GM18517 (cell line): ENCODE data around the gene KLHDC10.
"Not testable (repeated sequence)": the region's sequence is repeated elsewhere in the genome, so short reads cannot be mapped to it uniquely, and the experiment has no call there.

Experiments
- ATAC-seq: cut with Tn5 transposase; IDR thresholded peaks from one replicate; pipeline ENCODE4 v1.9.1; 2021; ENCODE audit warnings: mild to moderate bottlenecking, moderate library complexity; ENCODE audit not compliant: unreplicated experiment

Gene KLHDC10

DNA sequence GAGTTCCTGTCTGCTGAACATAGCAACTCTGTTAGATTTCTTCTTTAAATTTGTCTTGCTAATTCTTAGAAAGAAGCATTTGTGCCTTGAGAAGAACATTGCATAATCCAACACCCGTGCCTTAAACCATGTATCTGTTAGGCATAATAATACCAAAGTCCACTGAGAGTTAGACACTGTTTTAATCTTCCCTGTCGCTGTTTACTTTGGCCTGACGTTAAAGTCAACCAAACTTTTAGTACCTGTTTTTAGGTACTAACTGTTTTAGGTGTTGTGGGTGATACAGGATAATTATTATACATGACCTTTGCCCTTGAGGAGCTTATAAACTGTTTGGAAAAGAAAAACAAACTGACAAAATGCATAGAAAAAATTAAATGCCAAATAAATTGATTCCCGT is 43.6 kb downstream of the KLHDC10 start:
- no peak for ATAC-seq

DNA sequence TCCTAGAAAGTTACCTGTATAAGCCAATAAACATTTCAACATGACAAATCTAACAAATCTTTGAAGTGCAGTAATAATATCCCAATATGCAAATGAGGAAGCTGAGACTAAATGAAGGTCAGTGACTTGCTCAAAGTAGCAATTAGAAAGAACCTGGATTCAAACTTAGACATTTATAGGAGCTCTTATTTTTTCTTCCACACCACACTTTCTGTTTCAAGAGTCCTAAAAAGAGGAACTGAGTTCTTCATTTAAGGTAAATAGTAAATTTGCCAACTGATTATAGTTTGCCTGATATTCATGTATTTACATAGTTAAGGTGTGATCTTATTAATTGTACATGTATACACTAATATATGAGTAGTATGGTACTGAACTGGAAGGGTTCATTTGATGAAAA is 44.0 kb downstream of the KLHDC10 start:
- ATAC-seq, result peak; percentile 65

DNA sequence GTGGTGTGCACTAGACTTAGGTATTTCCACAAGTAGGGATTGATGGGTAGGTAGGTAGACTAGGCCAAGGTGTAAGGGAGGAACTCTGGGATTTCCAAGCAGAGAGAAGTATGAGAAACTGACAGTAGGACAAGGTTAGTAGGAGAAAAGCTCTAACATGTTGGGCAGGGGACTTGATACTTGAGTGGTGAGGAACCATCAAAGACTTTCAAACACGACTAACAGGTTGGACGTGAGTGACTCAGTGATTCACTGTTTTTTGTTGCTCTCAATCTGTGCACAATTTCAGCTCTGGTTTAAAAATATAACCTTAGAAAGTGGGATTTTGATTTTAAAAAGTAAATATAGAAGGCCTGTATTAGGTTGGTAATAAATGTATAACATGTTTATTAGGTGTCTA is 44.4 kb downstream of the KLHDC10 start:
- ATAC-seq, result no peak

DNA sequence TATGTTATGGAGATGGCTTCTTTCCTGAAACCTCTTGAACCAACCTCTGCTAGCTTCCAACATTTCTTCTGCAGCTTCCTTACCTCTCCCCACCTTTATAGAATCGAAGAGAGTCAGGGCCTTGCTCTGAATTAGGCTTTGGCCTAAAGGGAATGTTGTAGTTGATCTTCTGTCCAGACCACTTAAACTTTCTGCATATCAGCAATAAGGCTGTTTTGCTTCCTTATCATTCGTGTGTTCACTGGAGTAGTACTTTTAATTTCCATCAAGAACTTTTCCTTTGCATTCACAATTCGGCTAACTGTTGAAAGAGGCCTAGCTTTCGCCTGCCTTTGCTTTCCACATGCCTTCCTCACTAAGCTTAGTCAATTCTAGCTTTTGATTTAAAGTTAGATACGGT is 48.0 kb downstream of the KLHDC10 start:
- no peak for ATAC-seq

DNA sequence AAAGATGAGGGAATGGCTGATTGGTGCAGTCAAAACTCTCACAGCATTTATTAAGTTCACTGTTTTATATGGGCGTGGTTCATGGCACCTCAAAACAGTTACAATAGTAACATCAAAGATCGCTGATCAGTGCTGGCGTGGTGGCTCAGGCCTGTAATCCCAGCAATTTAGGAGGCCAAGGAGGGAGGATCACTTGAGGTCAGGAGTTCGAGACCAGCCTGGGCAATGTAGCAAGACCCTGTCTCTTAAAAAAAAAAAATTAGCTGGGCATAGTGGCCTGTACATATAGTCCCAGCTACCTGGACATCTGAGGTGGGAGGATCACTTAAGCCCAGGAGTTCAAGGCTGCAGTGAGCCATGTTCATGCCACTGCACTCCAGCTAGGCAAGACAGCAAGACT is 48.5 kb downstream of the KLHDC10 start:
- ATAC-seq, result no peak

DNA sequence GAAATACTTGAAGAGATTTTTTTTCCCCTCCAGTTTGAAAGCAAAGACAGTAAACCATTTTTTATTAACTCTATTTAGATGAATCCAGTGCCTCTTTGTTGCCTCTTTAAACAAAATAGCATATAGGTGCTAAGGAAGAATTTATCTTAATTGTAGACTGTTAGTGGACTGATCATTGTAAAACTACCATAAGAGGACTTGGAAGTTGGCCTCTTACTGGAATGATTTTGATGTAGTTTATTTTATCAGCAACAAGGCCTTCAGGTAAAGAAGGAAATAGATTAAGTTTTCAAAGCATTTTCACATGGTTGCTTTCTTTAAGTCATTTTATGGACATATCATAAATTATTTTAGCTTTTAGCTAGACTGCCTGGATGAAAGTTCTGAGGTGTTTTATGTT is 53.2 kb downstream of the KLHDC10 start:
- ATAC-seq, result no peak

DNA sequence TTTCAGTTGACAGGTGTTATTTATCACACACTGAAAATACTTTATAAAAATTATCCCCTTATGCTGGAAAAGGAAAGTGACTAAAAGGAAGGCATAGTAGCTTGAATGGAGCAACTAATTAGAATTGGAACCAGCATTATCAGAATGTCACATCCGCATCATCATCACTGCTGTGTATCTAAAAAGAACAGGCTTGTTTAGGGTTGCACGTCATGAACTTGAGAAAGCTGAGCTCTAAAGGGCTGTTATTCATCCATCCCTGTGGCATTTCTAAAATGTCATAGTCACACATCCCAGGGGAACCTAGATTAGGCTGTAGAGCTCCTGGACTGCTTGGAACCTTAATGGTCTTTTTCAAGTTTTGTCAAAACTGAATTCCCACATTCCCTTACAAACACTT is 54.4 kb downstream of the KLHDC10 start:
- no peak for ATAC-seq

DNA sequence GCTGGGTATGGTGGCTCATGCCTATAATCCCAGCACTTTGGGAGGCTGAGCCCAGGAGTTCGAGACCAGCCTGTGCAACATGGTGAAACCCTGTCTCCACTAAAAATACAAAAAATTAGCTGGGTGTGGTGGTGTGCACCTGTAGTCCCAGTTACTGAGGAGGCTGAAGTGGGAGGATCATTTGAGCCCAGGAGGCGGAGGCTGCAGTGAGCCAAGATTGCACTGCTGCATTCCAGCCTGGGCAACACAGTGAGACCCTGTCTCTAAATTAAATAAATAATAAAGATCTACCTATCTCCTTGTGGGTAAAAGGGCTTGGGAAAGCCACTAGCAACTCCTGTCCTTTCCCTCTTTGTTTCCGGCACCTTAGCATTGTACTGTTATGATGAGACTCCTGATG is 56.5 kb downstream of the KLHDC10 start:
- not testable (repeated sequence) for ATAC-seq

DNA sequence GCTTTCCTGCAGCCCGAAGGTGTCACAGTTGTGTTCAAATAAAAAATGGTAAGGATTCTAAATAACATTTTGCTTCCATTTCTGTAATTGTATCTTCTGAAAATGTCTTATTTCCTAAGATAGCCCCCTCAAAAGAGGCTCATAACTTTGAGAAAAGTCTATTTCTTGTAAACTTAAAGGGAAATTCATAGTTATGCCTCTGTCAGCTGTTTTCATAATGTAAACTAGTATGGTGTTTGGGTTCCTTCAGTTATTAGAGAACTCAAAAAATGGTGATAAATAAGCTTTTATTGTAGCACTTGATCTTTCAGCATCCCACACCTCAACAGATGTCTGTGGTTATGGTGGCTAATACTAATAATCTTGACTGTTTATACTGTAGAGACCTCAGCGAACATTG is 57.1 kb downstream of the KLHDC10 start:
- no peak for ATAC-seq

DNA sequence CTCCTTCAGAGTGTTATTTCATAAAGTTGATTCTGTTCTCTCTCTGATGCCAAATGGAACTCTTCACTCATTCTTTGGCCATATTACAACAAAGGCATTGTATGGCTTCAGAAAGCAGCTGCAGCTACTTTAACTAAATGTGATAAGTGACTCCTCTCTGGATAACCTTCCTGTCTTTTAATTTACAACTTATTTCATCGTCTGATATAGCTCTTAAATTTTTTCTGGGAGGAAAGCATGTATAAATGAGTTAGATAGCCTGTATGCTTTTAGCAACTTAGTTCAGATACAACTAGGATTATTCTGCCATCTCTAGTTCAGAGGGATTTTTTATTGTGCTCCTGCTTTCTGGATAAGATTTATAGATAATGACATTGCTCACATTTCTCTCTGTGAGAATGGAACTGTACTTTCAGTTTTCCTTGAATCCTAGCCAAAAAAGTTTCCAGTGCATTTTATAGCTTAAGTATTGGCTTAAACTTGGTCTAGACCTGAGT is 57.5 kb downstream of the KLHDC10 start:
- ATAC-seq, result no peak

DNA sequence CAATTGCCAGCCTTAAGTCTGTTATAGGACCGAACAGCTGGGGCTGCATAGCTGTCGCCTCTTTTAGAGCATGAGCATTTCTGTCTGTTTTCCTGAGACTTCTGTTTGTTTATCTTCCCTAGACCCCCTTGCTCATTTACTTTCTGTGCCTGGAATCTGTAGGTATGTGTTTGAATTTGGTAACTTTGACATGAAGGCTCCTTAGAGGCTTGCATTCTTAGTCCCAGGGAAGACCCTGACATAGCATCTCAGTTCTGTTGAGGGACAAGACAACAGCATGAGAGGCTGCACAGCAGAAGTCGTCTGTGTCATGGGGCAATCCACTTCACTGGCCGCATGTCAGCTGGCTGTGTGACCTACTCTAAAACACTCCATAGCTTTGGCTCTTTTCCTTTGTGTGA is 58.7 kb downstream of the KLHDC10 start:
- ATAC-seq, result no peak

DNA sequence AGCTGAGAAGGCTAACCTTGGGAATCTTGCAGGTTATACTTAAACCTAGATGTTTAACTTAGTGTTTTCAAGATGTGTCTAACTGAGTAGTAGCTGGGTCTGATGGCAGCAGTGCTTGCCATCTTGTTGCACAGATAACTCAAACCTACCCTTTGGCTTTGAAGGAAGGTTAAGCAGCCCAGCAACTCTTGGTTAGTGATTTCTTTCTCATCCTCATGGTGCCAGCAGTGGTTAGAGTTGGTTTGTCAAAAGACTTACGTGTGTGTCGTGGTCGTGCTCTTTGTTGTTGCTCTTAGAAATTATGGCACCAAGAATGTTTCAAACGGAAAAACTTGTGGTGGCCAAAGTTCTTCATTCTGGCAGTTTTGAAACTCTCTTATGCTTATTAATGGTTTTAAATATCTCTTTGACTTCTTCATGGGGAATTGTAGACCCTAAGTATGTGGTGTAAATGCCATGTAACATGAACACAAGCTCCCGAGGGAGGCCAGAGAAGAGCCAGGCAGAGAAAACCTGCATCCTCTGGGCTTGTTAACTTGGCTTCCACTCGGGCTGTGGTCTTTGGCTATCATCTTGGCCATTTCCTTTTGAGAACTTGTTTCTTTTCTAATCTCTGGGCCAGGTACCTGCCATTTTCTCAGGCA is 61.0 kb downstream of the KLHDC10 start:
- no peak for ATAC-seq

DNA sequence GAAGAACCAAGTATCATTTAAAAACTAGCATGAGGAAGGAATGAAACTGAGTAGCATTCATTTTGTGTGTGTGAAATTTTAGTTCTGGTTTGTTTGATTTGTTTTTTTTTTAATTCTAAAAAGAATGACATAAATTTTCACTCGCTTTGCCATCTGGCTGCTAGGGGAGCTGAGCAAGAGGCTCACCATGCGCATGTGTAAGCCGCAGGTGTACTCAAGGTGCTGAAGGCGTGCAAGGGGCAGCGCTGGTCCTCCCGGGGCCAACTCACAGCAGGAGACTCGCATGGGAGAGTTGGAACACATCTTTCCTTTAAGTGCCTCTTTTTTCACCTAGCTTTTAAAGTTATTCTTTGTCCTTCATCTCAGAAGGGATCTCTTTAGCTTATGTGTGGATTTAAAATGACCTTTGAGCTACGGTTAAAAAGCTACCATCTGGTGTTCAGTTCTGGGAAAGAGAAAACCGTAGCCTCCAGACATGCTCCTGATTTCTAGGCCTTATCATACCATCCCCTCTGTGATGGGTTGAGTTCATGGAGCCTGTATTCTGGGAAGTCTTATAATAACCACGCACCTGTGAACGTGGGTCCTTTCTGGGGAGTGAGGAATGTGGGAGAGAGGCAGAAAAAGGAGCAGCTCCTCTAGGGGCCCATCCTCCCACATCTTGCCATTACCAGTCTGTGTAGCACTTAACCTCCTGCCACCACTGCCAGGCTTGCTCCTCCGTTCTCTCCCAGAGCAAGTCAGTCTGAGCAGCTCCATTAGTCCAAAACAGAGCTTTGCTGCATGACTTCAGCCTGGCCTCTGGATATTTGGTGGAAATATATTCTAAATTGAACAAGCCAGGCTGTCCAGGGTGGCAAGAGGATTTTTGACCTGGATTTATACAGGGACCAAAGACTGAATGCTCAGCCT is 61.9 kb downstream of the KLHDC10 start:
- no peak for ATAC-seq

DNA sequence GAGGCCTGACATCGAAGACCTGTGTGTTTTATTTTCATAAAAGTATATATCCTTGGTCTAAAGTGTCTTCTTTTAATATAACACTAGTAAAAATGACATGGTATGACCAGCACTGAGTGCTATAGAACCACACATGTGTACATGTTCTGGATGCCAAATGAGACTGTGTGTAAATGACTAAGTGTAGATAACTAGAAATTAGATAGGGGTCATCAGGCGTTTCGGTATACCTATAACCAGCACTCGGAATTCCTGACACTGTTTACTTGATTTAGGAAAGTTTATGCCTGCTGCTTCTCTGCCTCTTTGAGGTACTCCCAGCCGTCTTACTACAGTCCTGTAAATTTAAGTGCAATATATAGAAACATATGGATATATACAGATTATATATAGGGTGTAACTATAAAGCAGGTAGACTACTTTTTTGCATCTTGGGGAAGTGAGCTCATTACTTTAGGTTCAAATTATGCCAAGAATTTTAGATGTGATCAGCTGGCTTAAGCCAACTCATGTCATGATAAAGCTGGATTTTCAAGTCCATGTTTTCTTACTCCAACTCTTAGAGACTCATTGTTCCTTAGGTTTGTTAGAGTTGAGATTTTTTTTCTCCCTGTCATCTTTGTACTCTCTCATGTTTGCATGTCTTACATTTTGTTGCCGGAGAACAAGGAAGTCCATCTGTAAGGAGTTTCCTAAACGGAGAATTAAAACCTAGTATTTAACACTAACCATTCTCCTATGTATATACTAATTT is 62.9 kb downstream of the KLHDC10 start:
- no peak for ATAC-seq

DNA sequence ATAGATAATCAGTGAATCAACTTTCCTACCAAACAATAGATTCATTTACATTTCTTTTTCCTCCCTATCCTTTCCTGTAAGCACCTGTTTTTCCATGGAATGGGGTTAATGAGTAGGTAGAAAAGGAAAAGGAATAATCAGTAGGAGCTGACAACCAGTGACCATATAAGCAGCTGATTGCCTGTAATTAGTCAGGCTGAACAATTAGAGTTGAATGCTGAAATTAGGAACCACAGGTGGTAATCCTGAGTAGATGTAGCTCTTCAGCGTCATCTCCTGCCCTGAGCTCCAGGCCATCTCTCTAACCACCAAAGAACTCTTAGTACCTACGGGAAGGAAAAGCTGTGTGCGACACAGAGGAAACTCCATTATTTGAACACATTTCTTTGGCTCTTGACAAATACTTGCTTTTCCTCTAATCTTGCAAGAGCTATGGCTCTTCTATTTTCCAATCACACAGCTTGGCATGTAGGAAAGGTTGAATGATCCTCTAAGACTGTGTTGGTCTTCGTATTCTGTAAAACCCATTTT is 63.8 kb downstream of the KLHDC10 start:
- no peak for ATAC-seq

DNA sequence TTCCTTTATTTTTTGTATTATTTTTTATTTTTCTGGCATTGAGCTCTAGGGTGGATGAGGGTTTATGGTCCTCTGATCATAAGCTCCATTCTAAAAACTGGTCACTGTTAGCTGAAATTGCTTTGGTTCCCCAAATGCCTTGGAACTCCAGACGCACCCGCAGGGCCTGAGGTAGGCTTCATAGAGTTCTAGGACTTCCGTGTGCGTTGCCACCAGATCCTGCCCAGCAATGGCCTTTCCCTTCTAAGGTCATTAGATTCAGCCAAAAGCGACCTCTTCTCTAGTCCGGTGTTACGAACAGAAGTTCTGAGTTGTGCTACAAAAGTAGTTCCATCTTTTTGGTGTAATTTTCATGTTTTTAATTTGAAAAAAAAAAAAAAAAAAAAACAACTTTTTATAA is 64.4 kb downstream of the KLHDC10 start:
- no peak for ATAC-seq

DNA sequence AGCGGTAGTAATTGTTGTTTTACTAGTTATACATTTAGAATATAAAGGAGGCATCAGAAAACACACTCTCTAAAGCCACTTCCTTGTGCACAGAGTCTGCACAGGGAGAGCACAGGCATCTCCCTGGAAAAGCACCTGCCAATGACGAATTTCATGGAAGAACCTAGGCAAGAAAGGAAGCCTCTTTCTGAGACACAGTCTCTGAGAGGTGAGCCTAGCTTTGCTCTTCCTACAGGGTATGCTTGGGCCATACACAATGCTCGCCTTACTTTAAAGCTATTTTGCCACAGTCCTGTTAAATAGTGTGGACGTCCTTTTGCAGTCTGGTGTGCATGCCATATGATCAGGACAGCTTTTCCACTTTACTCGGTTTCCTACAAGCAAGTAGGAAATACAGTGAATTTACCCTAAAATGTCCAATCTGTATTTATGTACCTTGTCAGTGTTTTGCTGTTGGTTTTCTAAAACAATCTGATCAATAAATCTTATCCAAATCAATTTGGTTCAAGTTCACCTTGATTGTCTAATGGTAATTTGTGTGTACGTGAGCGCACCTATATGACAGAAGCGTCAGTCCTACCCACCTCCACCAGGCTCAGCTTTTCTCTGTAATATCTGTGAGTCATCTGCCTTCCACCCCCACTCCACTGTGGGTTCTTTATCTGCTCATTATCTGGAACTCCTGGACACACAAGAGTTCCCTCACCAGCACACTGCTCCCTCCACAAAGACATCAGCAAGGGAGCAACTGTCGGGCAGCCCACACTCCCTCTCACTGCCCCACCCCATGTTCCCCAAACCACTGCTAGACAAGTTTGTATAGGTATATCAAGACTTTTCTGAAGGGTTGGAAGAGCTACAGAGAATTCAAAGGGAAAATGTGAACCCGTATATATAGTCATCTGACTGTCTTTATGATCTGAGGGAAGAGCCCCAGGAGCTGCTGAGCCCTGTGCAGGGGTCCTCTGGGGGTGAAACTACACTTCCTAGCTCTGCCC is 65.2 kb downstream of the KLHDC10 start:
- no peak for ATAC-seq

DNA sequence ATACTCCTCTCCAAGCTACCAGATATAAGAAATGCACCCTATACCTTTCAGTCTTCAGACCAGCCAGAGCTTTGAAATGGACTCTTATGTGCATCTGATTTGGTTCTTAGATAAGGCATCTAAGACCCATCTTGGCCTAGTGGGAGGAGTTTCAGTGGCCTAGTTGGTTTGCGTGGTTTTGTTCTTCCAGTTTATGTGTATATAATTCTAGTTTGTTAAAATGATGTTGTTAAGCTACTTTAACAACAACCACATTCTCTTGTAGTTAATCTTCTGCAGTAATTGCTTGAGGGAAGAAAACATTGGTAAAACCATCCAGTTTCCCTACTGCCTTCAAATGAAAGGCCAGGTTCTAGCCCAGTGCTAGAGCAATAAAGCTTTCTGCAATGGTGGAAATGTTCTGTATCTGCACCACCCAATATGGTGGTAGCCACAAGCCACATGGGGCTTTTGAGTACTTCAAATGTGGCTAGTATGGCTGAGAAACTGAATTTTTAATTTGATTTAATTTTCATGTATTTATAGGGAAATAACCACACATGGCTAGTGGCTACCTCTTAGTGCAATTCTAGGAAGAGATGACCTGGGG is 66.3 kb downstream of the KLHDC10 start:
- no peak for ATAC-seq

DNA sequence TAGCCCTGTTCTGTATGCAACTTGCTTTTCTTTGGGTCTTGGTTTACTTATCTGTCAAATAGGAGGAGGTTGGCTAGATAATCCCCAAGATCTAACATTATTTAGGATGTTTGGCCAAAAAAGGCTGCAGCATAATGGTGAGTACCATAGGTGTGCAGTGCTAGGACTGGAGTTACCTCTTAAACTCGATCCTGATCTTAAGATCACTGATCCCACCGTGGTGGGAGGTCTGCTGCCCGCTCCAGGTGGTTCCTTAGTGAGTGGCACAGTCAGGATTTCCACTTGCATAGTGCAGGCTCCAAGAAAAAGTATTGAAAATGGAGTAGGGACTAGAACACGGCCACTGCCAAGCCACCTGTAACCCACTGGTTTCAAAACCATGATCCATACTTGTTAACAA is 66.9 kb downstream of the KLHDC10 start:
- no peak for ATAC-seq
